Measurements from ENCODE around the gene FAM9C. TPM values are rescaled to one million over a fixed set of nuclear protein-coding genes. Genes with fewer than 3 reads are reported as not detected.

The FAM9C gene
- total RNA-seq, 1 experiment from 2014 or later = not detected

GRCh38 chrX:13090027-13090338, 45.6 kb upstream of the FAM9C start:
- DNase-seq (ENCODE audit: low read depth, low spot score) = no peak
- Histone ChIP-seq H3K27ac (ENCODE audit: low read length) (peak overlapping the region; percentile 59; the same call in 1 of the 2 replicates), H3K4me3 (ENCODE audit: low read depth in 2 of 2, low read length in 2 of 2) (no peak overlapping the region), H3K4me1 (ENCODE audit: control insufficient read depth, insufficient read depth, low read length) (peaks cover under 1% of the 10 kb centered on the region; the same call in 1 of the 2 replicates), H3K36me3 (ENCODE audit: control insufficient read depth, insufficient read depth, low read length) (no peaks in the 10 kb centered on the region), H3K9me3 (ENCODE audit: control insufficient read depth, insufficient read depth, low read depth, low read length) (no peaks in the 10 kb centered on the region), H3K27me3 (ENCODE audit: control insufficient read depth, insufficient read depth, low read length) (no peaks in the 10 kb centered on the region)
- no TSS peak for BruUV-seq (replicated peaks)
- POLR2A ChIA-PET = no interaction called here
- CTCF ChIA-PET = no interaction called here
- intact Hi-C loops (cut with micrococcal nuclease; ENCODE audit: unreplicated experiment) (loop anchor here (10.0 kb wide), 1 partner anchor 105 kb away; no protein-coding TSS in a partner anchor), in situ Hi-C loops (cut with HindIII; ENCODE audit: low pct_unique_long_range_greater_than_20kb, low sequenced_read_pairs) (no loop called here)
- no peak for ATAC-seq
- TF ChIP-seq CTCF (IDR thresholded peaks at IDR 0.05) = no peak
- TF ChIP-seq TCF7L2 (IDR thresholded peaks at IDR 0.05; ENCODE audit: low read depth, low read length) = no peak
- no peak for TF ChIP-seq SIN3A (IDR thresholded peaks at IDR 0.05; ENCODE audit: borderline replicate concordance, insufficient read depth, low read depth, low read length)
- TF ChIP-seq POLR2AphosphoS5 (IDR thresholded peaks at IDR 0.05; ENCODE audit: low read depth, low read length) = no peak
- no peak for TF ChIP-seq REST (IDR thresholded peaks at IDR 0.05; ENCODE audit: insufficient read depth in 1 of 2, low read depth in 2 of 2, low read length in 1 of 2)

- H3K27me3 ChIP-seq (ENCODE audit: control insufficient read depth, insufficient read depth, low read length) = no peaks in the 10 kb centered on the region
- no peak for DNase-seq (ENCODE audit: low read depth, low spot score)
- H3K9me3 ChIP-seq (ENCODE audit: control insufficient read depth, insufficient read depth, low read depth, low read length) = no peaks in the 10 kb centered on the region
- BruUV-seq (replicated peaks) = no TSS peak
- no peaks in the 10 kb centered on the region for H3K36me3 ChIP-seq (ENCODE audit: control insufficient read depth, insufficient read depth, low read length)
- no peak for ATAC-seq
- in situ Hi-C loops (cut with HindIII; ENCODE audit: low pct_unique_long_range_greater_than_20kb, low sequenced_read_pairs) = no loop called here
- POLR2A ChIA-PET = no interaction called here
- no peak overlapping the region for H3K4me3 ChIP-seq (ENCODE audit: low read depth in 2 of 2, low read length in 2 of 2)
- CTCF ChIA-PET = no interaction called here
- intact Hi-C loops (cut with micrococcal nuclease; ENCODE audit: unreplicated experiment) = no loop called here
- no peak for TF ChIP-seq REST (IDR thresholded peaks at IDR 0.05; ENCODE audit: insufficient read depth in 1 of 2, low read depth in 2 of 2, low read length in 1 of 2)
- TF ChIP-seq SIN3A (IDR thresholded peaks at IDR 0.05; ENCODE audit: borderline replicate concordance, insufficient read depth, low read depth, low read length) = no peak
- TF ChIP-seq TCF7L2 (IDR thresholded peaks at IDR 0.05; ENCODE audit: low read depth, low read length) = no peak
- no peak for TF ChIP-seq CTCF (IDR thresholded peaks at IDR 0.05)
- TF ChIP-seq POLR2AphosphoS5 (IDR thresholded peaks at IDR 0.05; ENCODE audit: low read depth, low read length) = no peak
- peak overlapping the region; percentile 34; the same call in 1 of the 2 replicates for H3K27ac ChIP-seq (ENCODE audit: low read length)
- H3K4me1 ChIP-seq (ENCODE audit: control insufficient read depth, insufficient read depth, low read length) = no peaks in the 10 kb centered on the region
Measured at GRCh38 chrX:13088156-13088487, 43.7 kb upstream of the FAM9C start.
